Prostate gland (tissue), 2 donors: Measurements from ENCODE around the gene MAP3K8.

Experiments
- CTCF ChIP-seq, 4 experiments: fragments of 200-600 bp in 2 of 4; fragments of 450-650 bp in 2 of 4; sonication (generic) in 2 of 4; IDR thresholded peaks; 1 replicate in 3 of 4; 2 replicates in 1 of 4; pipeline ENCODE4 v1.5.1; 2016 to 2019; ENCODE audit warnings: antibody characterized with exemption in 4 of 4, mild to moderate bottlenecking in 2 of 4, moderate library complexity in 2 of 4
- POLR2AphosphoS5 ChIP-seq: sonication (generic); formaldehyde crosslinking; IDR thresholded peaks from one replicate; pipeline ENCODE4 v1.6.1; 2017; ENCODE audit warnings: antibody characterized with exemption

- TF ChIP-seq CTCF (IDR thresholded peaks at IDR 0.05) (no peak), POLR2AphosphoS5 (no peak)
Measured at GRCh38 chr10:30503700-30504266, 69.8 kb downstream of the MAP3K8 start.
